Measurements from ENCODE around the gene GYG2. TPM values are rescaled to one million over a fixed set of nuclear protein-coding genes. Genes with fewer than 3 reads are reported as not detected.

The GYG2 gene
- total RNA-seq, 6 experiments from 2014 or later, result 0.35 to 0.79 (median 0.51) TPM; not detected in 2

GRCh38 chrX:2875798-2876399 lies 47.2 kb downstream of the GYG2 start:
- no peaks in the 10 kb centered on the region for H3K4me1 Mint-ChIP-seq (ENCODE audit: low read depth)
- no peak overlapping the region for H3K27ac Mint-ChIP-seq
- DNase-seq, result no peak
- H3K36me3 Mint-ChIP-seq (ENCODE audit: low read depth), result no peaks in the 10 kb centered on the region
- no peaks in the 10 kb centered on the region for H3K9me3 Mint-ChIP-seq
- no peak overlapping the region for H3K4me3 Mint-ChIP-seq
- peaks cover 6% of the 10 kb centered on the region for H3K27me3 Mint-ChIP-seq (ENCODE audit: insufficient read depth)
- TF ChIP-seq CTCF (IDR thresholded peaks at IDR 0.05), result peak; percentile 62

- H3K9me3 Mint-ChIP-seq, result no peaks in the 10 kb centered on the region
- H3K4me3 Mint-ChIP-seq, result no peak overlapping the region
- no peak for DNase-seq
- H3K4me1 Mint-ChIP-seq (ENCODE audit: low read depth), result no peaks in the 10 kb centered on the region
- no peak for TF ChIP-seq CTCF (IDR thresholded peaks at IDR 0.05)
- peaks cover 5% of the 10 kb centered on the region for H3K27me3 Mint-ChIP-seq (ENCODE audit: insufficient read depth)
- H3K27ac Mint-ChIP-seq, result no peak overlapping the region
- H3K36me3 Mint-ChIP-seq (ENCODE audit: low read depth), result no peaks in the 10 kb centered on the region
Measured at GRCh38 chrX:2878563-2878962, 49.8 kb downstream of the GYG2 start.

GRCh38 chrX:2879670-2880069 lies 50.9 kb downstream of the GYG2 start:
- TF ChIP-seq CTCF (IDR thresholded peaks at IDR 0.05), result no peak
- H3K9me3 Mint-ChIP-seq, result no peaks in the 10 kb centered on the region
- no peaks in the 10 kb centered on the region for H3K36me3 Mint-ChIP-seq (ENCODE audit: low read depth)
- H3K27ac Mint-ChIP-seq, result no peak overlapping the region
- no peaks in the 10 kb centered on the region for H3K4me1 Mint-ChIP-seq (ENCODE audit: low read depth)
- no peak overlapping the region for H3K4me3 Mint-ChIP-seq
- DNase-seq, result no peak
- peaks cover 5% of the 10 kb centered on the region for H3K27me3 Mint-ChIP-seq (ENCODE audit: insufficient read depth)

- H3K9me3 Mint-ChIP-seq, result no peaks in the 10 kb centered on the region
- no peak for TF ChIP-seq CTCF (IDR thresholded peaks at IDR 0.05)
- DNase-seq, result no peak
- peaks cover 7% of the 10 kb centered on the region for H3K4me1 Mint-ChIP-seq (ENCODE audit: low read depth)
- H3K4me3 Mint-ChIP-seq, result no peak overlapping the region
- H3K27me3 Mint-ChIP-seq (ENCODE audit: insufficient read depth), result peaks cover 6% of the 10 kb centered on the region
- no peaks in the 10 kb centered on the region for H3K36me3 Mint-ChIP-seq (ENCODE audit: low read depth)
- H3K27ac Mint-ChIP-seq, result no peak overlapping the region
Measured at GRCh38 chrX:2883770-2884169, 55.0 kb downstream of the GYG2 start.

- no peak overlapping the region for H3K27ac Mint-ChIP-seq
- H3K4me3 Mint-ChIP-seq, result peak overlapping the region; percentile 92
- DNase-seq, result no peak
- no peaks in the 10 kb centered on the region for H3K36me3 Mint-ChIP-seq (ENCODE audit: low read depth)
- H3K9me3 Mint-ChIP-seq, result no peaks in the 10 kb centered on the region
- peaks cover 4% of the 10 kb centered on the region for H3K27me3 Mint-ChIP-seq (ENCODE audit: insufficient read depth)
- peaks cover 23% of the 10 kb centered on the region for H3K4me1 Mint-ChIP-seq (ENCODE audit: low read depth)
- no peak for TF ChIP-seq CTCF (IDR thresholded peaks at IDR 0.05)
Measured at GRCh38 chrX:2888309-2888708, 59.6 kb downstream of the GYG2 start.

Measured in HFFc6 (cell line).